GM19023 (cell line): ENCODE data around the gene CEP131.

Experiments used
- ATAC-seq: cut with Tn5 transposase; IDR thresholded peaks from one replicate; pipeline ENCODE4 v1.9.1; 2021; ENCODE audit warnings: mild to moderate bottlenecking, moderate library complexity; ENCODE audit not compliant: unreplicated experiment

The CEP131 gene

GRCh38 chr17:81203136-81203535 is 19.6 kb downstream of the CEP131 start:
- ATAC-seq: no peak

DNA sequence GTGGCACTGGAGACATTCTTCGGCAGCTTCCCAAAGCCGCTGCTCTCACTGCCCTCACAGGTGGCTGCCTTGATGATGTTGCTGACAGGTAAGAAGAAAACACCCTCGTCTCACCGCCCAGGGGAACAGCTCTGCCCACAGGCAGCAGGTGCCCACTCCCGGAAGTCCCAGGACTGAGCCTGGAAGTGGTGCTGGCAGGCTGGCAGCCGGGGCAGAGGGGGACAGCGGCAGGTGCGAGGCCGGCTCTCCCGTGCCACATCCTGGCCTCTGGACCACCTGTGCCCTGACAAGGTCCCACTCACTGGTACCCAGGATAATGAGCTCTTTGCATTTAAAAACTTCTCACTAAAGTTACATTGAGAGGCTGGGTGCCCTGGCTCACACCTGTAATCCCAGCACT is 20.4 kb downstream of the CEP131 start:
- no peak for ATAC-seq

- ATAC-seq: no peak
These were observed 21.8 kb downstream of the CEP131 start for GRCh38 chr17:81200695-81201580.

GRCh38 chr17:81200201-81200600 is 22.6 kb downstream of the CEP131 start:
- ATAC-seq: no peak

GRCh38 chr17:81199482-81199830 is 23.3 kb downstream of the CEP131 start:
- no peak for ATAC-seq

DNA sequence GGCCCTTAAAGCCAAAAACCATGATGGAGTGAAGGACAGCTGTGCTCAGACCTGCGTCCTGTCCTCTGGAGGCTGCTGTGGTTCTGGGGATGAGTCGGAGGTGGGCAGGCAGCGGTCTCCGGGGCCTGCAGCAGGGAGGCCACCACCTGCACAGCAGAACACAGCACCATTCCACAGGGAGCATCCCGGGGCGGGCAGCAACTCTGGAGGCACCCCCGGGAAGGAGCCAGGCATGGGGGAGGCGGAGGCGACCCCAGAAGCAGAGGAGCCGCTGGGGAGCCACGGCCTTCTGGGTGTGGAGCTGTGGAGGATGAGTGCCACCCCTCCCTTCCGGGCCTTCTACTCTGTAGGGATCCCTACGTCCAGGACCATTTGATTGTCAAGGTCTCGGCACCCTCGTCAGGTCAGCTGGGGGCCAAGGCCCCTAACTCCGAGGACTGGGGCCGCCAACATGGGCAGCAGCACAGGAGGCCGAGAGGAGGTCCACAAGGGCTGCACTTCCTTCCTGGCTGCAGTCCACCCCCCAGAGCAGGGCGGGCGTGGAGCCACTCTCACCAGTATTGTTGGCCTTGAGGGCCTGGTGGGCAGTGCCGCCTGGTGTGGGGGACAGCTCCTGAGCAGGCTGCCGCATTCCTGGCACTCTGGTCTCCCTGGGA is 23.8 kb downstream of the CEP131 start:
- no peak for ATAC-seq

- ATAC-seq: no peak
These were observed 24.8 kb downstream of the CEP131 start for GRCh38 chr17:81197831-81198490.

DNA sequence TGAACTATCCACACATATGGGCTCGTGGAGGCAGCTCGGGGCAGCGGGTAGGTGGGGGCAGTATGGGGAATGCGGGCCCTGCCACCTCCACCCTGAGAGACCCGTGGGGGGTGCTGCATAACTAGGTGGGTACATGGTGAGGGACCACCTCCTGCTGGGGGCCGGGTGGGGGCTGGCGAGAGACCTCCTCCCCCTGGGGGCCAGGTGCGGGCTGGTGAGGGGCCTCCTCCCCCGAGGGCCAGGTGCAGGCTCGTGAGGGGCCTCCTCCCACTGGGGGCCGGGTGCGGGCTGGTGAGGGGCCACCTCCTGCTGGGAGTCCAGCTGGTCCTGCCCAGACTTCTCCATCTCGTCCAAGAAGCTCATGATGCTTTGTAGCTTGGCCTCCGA is 25.4 kb downstream of the CEP131 start:
- ATAC-seq: no peak

DNA sequence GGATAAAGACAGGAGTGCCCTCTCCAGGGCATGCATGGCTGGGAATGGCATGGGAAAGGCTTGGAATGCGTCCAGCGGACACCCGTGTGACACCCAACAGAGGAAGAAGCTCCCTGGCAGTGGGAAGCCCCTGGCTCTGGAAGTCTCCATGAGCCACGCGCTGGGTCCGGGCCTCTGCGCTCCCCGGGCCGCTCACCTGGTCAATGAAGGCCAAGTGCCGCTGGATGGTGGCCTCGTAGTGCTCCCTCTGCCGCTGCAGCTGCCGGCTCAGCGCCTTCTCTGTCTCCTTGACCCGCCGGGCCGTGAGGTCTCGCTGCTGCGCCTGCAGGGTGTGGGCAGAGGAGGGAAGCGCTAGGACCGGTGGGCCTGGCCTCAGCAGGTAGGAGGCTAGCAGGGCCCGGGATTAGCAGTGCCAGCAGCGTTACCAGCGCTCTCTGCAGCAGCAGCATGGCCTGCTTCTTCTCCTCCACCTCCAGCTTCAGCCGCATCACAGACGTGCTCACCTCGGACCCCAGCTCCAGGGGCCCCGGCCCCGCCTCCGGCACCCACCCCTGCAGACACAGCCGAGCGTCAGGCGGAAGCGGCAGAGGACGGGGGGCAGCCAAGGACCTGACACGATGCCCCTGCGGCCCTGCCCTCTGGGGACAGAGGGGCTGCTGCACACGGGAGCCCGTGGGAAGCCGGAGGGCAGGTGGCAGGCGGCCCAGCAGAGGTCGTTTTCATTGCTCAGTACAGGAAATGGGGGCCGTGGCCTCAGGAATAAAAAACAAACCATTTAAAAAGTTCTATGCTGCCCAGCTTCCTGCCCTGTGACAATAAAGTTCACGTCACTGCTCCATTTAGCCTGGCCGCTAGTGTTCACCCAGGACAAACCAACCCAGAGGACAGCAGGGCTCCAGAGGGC is 26.0 kb downstream of the CEP131 start:
- no peak for ATAC-seq

- no peak for ATAC-seq
These were observed 26.7 kb downstream of the CEP131 start for GRCh38 chr17:81195941-81196495.

DNA sequence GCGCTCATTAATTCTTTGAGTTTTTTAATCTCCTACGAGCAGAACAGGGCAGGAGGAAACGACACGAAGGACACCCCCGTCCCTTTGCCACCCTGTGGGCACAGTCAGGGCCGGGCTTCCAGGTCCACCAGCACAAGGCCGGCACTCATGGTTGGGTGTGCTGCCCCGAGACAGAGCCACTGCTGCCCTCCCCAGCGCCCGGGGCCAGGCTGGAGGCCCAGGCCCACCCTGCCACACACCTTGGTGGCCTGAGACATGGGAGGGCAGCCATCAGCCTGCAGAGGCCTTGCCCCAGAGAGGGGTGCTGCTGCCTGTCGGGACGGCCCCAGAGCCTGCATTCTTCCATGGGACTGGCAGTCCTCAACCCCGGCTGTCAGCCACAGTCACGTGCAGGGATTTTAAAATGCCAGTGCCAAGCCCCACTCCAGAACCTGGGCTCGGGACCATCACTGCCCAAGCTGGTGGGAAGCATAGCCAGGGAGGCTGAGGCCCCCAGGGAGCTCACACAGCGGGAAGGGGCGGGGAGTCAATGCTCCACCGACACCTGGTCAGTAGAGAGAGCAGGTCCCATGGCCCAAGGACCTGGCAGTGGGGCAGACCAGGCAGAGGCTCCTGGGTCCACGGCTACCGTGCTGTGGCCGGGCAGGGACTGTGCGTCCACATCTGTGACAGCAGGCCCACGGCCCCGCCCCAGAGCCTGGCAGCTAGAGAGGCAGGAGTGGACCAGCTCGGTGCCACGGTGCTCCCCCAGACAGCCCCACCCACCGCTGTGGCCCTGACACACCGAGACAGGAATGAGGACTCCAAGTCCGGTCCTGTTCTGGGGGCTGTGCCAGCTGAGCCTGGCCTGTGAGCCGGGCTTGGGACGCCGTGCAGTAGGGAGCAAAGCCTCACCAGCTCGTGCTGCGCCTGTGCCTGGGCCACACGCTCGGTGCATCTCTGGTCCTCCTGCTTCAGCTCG is 27.5 kb downstream of the CEP131 start:
- ATAC-seq: no peak

DNA sequence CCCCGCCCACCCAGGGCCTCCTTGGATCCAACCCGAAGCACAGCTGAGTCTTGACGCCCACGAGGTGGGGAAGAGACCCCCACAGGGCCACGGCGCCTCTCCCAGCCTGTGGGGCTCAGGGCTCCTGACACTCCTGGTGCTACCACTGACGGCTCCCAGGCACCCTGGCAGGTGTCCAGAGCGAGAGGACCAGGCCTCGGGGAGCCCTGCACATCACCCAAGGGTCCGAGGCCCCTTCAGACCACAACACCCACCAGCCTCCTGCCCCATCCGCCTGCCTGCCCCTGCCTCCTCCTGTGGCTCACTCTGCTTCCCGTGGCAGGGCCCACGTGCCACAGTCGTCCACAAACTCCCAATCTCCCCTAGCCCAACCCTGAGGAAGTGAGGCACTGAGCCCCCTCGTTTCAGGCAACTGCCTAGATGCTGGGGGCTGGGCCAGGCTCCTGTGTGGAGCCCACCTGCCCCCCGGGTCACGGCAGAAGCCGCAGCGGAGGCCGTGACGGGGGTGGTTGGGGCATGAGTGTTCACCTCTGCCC is 28.5 kb downstream of the CEP131 start:
- no peak for ATAC-seq

DNA sequence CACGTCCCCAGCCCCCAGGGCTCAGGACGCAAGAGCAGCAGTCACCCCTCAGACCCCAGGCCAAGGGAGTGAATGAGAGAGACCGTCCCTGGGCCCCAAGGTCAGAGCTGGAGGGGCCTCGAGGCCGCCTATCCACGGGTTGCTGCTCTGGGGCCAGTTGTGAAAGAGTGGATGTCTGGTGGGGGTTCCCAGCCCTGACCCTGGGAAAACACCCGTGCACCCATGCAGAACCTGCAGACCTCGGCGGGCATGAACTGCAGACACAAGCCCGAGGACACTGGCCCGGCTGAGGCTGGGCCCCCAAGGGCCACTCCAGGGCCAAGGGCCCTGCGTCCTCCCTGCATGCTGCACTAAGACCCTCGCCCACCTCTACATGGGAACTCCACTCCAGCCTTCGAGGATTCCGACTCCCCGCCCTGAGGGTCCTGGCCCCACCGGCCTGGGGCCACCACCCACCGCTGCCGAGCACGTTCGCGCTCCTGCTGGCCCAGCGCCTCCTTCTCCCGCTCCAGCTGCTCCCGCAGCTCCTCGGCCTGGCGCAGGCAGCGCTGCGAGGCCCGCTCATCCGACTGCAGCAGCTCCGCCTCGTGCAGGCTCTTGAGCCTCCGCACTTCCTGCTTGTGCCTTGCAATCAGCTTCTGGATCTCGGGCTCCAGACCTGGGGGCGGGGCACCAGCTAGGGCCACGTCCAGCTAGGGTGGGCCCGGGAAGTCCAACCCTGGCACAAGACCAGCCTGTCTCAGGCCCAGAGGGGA is 29.1 kb downstream of the CEP131 start:
- no peak for ATAC-seq

- no peak for ATAC-seq
These were observed 29.7 kb downstream of the CEP131 start for GRCh38 chr17:81193051-81193410.

DNA sequence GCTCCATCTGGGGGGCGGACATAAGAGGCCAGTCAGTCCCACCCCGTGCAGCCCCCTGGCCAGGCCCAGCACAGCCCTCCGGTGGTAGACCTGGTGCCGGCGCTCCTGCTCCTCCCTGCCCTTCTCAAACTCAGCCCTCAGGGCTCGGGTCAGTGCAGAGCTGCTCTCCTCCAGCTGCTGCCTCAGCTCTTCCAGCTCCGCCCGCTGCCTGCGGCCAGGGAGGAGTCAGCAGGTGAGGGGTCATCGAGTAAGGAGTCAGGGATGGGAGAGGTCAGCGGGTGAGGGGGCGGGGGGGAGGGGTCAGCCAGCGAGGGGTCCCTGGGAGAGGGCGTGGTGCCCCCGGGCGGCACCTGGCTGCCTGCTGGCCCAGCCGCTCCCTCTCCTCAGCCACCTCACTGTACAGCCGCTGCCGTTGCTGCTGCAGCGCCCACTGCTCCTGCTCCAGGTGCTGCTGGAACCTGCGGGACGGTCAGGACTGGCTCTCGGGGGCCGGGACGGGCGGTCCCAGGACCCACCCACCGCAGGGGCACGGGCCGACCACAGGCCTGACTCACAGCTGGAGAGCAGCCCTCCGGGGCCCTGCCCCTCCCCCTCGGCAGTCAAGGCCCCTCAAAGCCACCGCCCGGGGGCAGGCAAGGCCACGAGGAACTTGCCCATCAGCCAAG is 30.2 kb downstream of the CEP131 start:
- no peak for ATAC-seq

DNA sequence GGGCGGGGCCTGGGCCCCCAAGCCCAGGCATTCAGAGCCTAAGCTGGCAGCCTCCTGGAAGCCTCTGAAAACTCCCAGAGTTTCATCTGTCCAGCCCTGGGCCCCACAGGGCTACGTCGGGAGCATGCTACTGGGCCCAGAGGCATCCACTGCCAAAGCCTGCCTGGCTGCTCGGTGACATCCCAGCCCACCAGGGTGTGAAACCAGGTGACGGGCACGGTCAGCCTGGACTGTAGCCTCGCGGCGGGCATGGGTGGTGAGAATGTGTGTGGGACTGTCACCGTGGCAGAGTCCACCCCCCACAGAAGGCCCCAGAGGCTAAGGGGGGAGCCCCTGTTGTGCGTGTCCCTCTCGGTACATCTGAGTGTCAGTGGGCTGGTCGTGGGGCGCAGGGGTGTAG is 31.1 kb downstream of the CEP131 start:
- ATAC-seq: no peak

- ATAC-seq: no peak
These were observed 31.6 kb downstream of the CEP131 start for GRCh38 chr17:81191116-81191515.

DNA sequence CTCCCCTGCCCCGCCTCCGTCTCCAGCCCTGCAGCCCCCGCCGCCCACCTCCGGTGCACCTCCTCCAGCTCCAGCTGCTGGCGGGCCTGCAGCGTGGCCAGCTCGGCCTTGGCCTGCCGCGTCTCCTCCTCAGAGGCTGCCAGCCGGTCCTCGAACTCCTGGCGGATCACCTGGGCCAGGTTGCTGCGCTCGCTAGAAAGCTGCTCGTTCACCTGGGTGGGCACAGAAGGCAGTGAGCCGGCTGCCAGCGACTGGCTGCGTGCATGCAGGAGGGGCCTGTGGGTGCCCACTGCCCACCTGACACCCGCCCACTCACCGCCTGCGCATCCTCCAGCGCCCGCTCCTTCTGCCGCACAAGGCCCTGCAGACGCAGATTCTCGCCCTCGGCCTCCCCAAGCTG is 32.2 kb downstream of the CEP131 start:
- no peak for ATAC-seq
